HepG2 (cell line): ENCODE measurements around the gene HAGHL. TPM values are rescaled to one million over a fixed set of nuclear protein-coding genes. Genes with fewer than 3 reads are reported as not detected.
A peak's percentile ranks its signal among the peaks of the same experiment; 100 is the strongest.

Experiments used
- ARHGAP35 ChIP-seq: sonication (generic); formaldehyde crosslinking; IDR thresholded peaks from 2 replicates; pipeline ENCODE4 v1.9.0; 2022; ENCODE audit warnings: mild to moderate bottlenecking, inconsistent platforms, moderate library complexity, missing genetic modification reagents, borderline replicate concordance
- ATF7-NPFF ChIP-seq: sonication (generic); formaldehyde crosslinking; IDR thresholded peaks from 2 replicates; pipeline ENCODE4 v1.8.1; 2023; ENCODE audit warnings: mild to moderate bottlenecking, low read depth, missing genetic modification reagents, moderate library complexity
- BORCS8-MEF2B ChIP-seq: sonication (generic); formaldehyde crosslinking; IDR thresholded peaks from 2 replicates; pipeline ENCODE4 v1.8.0; 2022; ENCODE audit warnings: mild to moderate bottlenecking, missing genetic modification reagents
- DDIT3 ChIP-seq: sonication (generic); formaldehyde crosslinking; IDR thresholded peaks from 2 replicates; pipeline ENCODE4 v1.4.0; 2020; ENCODE audit warnings: mild to moderate bottlenecking, missing genetic modification reagents
- JARID2 ChIP-seq: sonication (generic); formaldehyde crosslinking; IDR thresholded peaks from 2 replicates; pipeline ENCODE4 v1.8.1; 2023; ENCODE audit warnings: missing genetic modification reagents, inconsistent platforms; ENCODE audit not compliant: insufficient replicate concordance
- NCOA1 ChIP-seq: sonication (generic); formaldehyde crosslinking; IDR thresholded peaks from 2 replicates; pipeline ENCODE4 v1.9.0; 2021; ENCODE audit warnings: missing genetic modification reagents
- NFIC ChIP-seq: IDR thresholded peaks from 2 replicates; pipeline ENCODE4 v1.6.1; 2012; ENCODE audit warnings: mild to moderate bottlenecking, low read length, inconsistent platforms
- PAF1 ChIP-seq: IDR thresholded peaks from 2 replicates; pipeline ENCODE4 v1.6.1; 2016; ENCODE audit warnings: missing genetic modification reagents, missing compliant biosample characterization
- PCBP2 ChIP-seq: fragments of 200-400 bp; formaldehyde crosslinking; optimal IDR thresholded peaks from 2 replicates; pipeline ENCODE3; 2018; ENCODE audit warnings: low read length, low read depth; ENCODE audit not compliant: poor library complexity, severe bottlenecking
- RBM39 ChIP-seq: fragments of 200-400 bp; formaldehyde crosslinking; IDR thresholded peaks from one replicate; pipeline ENCODE4 v1.6.1; 2018; ENCODE audit warnings: antibody characterized with exemption, mild to moderate bottlenecking, low read depth, low read length; ENCODE audit not compliant: poor library complexity, severe bottlenecking
- SP1 ChIP-seq, 2 experiments: fragments of 450-650 bp in 1 of 2; sonication (generic) in 1 of 2; formaldehyde crosslinking in 1 of 2; IDR thresholded peaks; 2 replicates each; pipeline versions ENCODE4 v1.4.0 to v1.6.1; 2016 to 2020; ENCODE audit warnings: missing genetic modification reagents in 1 of 2
- ZBTB40 ChIP-seq, 2 experiments: fragments of 450-650 bp in 1 of 2; sonication (generic) in 1 of 2; formaldehyde crosslinking in 1 of 2; IDR thresholded peaks; 2 replicates each; pipeline versions ENCODE4 v1.6.1 to v1.8.0; 2016 to 2022; ENCODE audit warnings: antibody characterized with exemption in 1 of 2, mild to moderate bottlenecking in 1 of 2, missing genetic modification reagents in 1 of 2
- ZNF451 ChIP-seq: sonication (generic); formaldehyde crosslinking; IDR thresholded peaks from 2 replicates; pipeline ENCODE4 v1.5.0; 2020; ENCODE audit warnings: mild to moderate bottlenecking, missing genetic modification reagents
- ZNF598 ChIP-seq: sonication (generic); formaldehyde crosslinking; IDR thresholded peaks from 2 replicates; pipeline ENCODE4 v1.5.1; 2020; ENCODE audit warnings: mild to moderate bottlenecking, missing genetic modification reagents, borderline replicate concordance
- ZNF878 ChIP-seq: sonication (generic); formaldehyde crosslinking; IDR thresholded peaks from 2 replicates; pipeline ENCODE4 v1.8.1; 2023; ENCODE audit warnings: mild to moderate bottlenecking, missing genetic modification reagents, moderate library complexity
- polyA plus RNA-seq, 8 experiments: library from polyadenylated mRNA; depleted of rRNA in 3 of 8; stranded (reverse) in 7 of 8; unstranded in 1 of 8; fragments of >200 nt; fragmentation: Illumina TruSeq in 4 of 8; extraction: Trizol in 4 of 8; gene quantifications; 2 replicates each; pipeline versions ENCODE4 v1.2.1 to v1.2.3, GENCODE V29; 2011 to 2016; ENCODE audit warnings: low read depth in 4 of 8, missing spikeins in 1 of 8, mixed read lengths in 1 of 8; ENCODE audit not compliant: insufficient read depth in 1 of 8
- total RNA-seq, 5 experiments: library from RNA; depleted of rRNA; stranded (reverse); fragments of >200 nt; fragmentation: Illumina TruSeq; extraction: Trizol; gene quantifications; 2 replicates each; pipeline ENCODE4 v1.2.3, GENCODE V29; 2016; ENCODE audit warnings: low read depth in 1 of 5
- TF ChIP-seq, protein P1 (sequence below): sonication (generic); formaldehyde crosslinking; IDR thresholded peaks from 2 replicates; pipeline ENCODE4 v1.8.1; 2023; ENCODE audit warnings: mild to moderate bottlenecking, missing genetic modification reagents, borderline replicate concordance
- TF ChIP-seq, protein P2 (sequence below): sonication (generic); formaldehyde crosslinking; IDR thresholded peaks from 2 replicates; pipeline ENCODE4 v1.9.0; 2021; ENCODE audit warnings: missing genetic modification reagents, mild to moderate bottlenecking, borderline replicate concordance

The HAGHL gene
- total and polyA plus RNA-seq, 2 of the 13 experiments (the other 11 are each of a cell fraction or from before 2014, with no cell fraction given), result 3.4 to 8.4 TPM

GRCh38 chr16:714558-715476 lies 12.1 kb upstream of the HAGHL start, which contains the start of gene METRN (continued):
- TF ChIP-seq ZBTB40 (IDR thresholded peaks at IDR 0.05) (no peak), ZBTB40 (CRISPR knock-in tag; IDR thresholded peaks at IDR 0.05) (no peak), PAF1 (CRISPR knock-in tag) (no peak), PCBP2 (no peak), RBM39 (no peak), BORCS8-MEF2B (peak; percentile 49; the same call in 1 of the 2 replicates), ATF7-NPFF (CRISPR knock-in tag) (peak; percentile 41; the same call in 1 of the 2 replicates), SP1 (IDR thresholded peaks at IDR 0.05) (no peak), SP1 (CRISPR knock-in tag; IDR thresholded peaks at IDR 0.05) (peak; percentile 64), NCOA1 (CRISPR knock-in tag) (no peak), ZNF878 (no peak), DDIT3 (CRISPR knock-in tag) (no peak), ARHGAP35 (CRISPR knock-in tag) (no peak), ZNF451 (CRISPR knock-in tag) (no peak), ZNF598 (CRISPR knock-in tag) (no peak), JARID2 (CRISPR knock-in tag) (no peak), NFIC (no peak)
- TF ChIP-seq, protein P1, sequence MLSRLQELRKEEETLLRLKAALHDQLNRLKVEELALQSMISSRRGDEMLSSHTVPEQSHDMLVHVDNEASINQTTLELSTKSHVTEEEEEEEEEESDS (CRISPR knock-in tag), result no peak
- TF ChIP-seq, protein P2, sequence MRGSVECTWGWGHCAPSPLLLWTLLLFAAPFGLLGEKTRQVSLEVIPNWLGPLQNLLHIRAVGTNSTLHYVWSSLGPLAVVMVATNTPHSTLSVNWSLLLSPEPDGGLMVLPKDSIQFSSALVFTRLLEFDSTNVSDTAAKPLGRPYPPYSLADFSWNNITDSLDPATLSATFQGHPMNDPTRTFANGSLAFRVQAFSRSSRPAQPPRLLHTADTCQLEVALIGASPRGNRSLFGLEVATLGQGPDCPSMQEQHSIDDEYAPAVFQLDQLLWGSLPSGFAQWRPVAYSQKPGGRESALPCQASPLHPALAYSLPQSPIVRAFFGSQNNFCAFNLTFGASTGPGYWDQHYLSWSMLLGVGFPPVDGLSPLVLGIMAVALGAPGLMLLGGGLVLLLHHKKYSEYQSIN, result no peak
